Neutrophil (primary cell): ENCODE measurements around the gene BAHCC1.
A peak's percentile ranks its signal among the peaks of the same experiment; 100 is the strongest.

Experiments
- H3K27ac ChIP-seq: fragments of 200-600 bp; sonication (generic); 2 replicates; pipeline ENCODE4 v1.5.1; 2016; ENCODE audit warnings: mild to moderate bottlenecking, moderate library complexity
- H3K27me3 ChIP-seq: fragments of 200-600 bp; sonication (generic); 2 replicates; pipeline ENCODE4 v1.6.0; 2016; ENCODE audit warnings: mild to moderate bottlenecking
- H3K36me3 ChIP-seq: fragments of 200-600 bp; sonication (generic); 2 replicates; pipeline ENCODE4 v1.5.1; 2017
- H3K4me1 ChIP-seq, 2 experiments: fragments of 200-600 bp in 1 of 2; sonication (generic) in 1 of 2; 1 replicate in 1 of 2; 2 replicates in 1 of 2; pipeline versions ENCODE4 v1.5.1 to v1.6.1; 2013 to 2016; ENCODE audit warnings: low read depth in 1 of 2, low read length in 1 of 2, mild to moderate bottlenecking in 1 of 2, moderate library complexity in 1 of 2; ENCODE audit not compliant: control insufficient read depth in 1 of 2, insufficient read depth in 1 of 2
- H3K4me3 ChIP-seq, 2 experiments: fragments of 200-600 bp in 1 of 2; sonication (generic) in 1 of 2; 1 replicate in 1 of 2; 2 replicates in 1 of 2; pipeline ENCODE4 v1.5.1; 2013 to 2016; ENCODE audit warnings: low read depth in 1 of 2, low read length in 1 of 2, mild to moderate bottlenecking in 1 of 2, moderate library complexity in 1 of 2
- H3K9me3 ChIP-seq: fragments of 200-600 bp; sonication (generic); 2 replicates; pipeline ENCODE4 v1.5.1; 2016
- TF ChIP-seq, protein P1 (sequence below): fragments of 200-600 bp; sonication (generic); IDR thresholded peaks from 2 replicates; pipeline ENCODE4 v1.5.1; 2016; ENCODE audit warnings: antibody characterized with exemption

BAHCC1 gene

DNA sequence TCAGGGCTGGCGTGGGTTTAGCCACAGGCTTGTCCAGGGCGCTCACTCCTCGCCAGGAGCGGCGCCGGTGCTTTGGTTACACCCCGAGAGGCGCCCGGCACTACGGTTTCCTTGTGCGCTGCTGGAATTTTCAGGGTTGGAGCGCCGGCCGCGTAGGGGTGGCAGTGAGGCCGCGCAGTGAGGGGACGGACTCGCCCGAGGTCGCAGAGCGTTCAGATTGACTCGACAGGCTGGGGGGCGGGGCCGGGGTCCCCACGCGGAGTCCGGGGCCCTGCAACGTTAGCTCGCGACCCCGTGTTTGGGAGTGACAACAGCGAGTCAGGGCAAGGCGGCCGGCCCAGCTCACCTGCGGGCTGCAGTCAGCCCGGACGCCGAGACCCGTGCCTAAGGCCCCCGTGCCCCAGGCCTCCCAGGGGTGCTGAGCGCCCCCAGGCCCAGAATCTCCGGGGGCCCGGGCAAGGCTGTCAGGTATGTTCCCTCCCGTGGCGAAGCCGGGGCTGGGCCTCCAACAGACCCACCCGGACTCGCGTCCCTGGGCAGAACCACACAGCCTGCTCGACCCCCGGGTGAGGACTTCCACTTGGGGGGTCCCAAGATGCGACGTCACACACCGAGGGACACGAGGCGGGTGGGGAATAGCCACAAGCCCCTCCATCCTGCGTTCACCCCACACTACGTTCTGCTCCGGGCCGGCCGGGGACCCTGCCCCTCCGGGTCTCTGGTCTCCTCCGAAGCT lies 118.7 kb downstream of the BAHCC1 start:
- H3K9me3 ChIP-seq: no peaks in the 10 kb centered on the region
- peaks cover 36% of the 10 kb centered on the region for H3K36me3 ChIP-seq
- peak overlapping the region; percentile 95 for H3K27ac ChIP-seq
- TF ChIP-seq, protein P1, sequence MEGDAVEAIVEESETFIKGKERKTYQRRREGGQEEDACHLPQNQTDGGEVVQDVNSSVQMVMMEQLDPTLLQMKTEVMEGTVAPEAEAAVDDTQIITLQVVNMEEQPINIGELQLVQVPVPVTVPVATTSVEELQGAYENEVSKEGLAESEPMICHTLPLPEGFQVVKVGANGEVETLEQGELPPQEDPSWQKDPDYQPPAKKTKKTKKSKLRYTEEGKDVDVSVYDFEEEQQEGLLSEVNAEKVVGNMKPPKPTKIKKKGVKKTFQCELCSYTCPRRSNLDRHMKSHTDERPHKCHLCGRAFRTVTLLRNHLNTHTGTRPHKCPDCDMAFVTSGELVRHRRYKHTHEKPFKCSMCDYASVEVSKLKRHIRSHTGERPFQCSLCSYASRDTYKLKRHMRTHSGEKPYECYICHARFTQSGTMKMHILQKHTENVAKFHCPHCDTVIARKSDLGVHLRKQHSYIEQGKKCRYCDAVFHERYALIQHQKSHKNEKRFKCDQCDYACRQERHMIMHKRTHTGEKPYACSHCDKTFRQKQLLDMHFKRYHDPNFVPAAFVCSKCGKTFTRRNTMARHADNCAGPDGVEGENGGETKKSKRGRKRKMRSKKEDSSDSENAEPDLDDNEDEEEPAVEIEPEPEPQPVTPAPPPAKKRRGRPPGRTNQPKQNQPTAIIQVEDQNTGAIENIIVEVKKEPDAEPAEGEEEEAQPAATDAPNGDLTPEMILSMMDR: no peak
- peaks cover 70 to 81% of the 10 kb centered on the region in 2 experiments for H3K4me1 ChIP-seq
- H3K27me3 ChIP-seq: peaks cover 9% of the 10 kb centered on the region
- H3K4me3 ChIP-seq: peak overlapping the region; percentile 88 to 100

DNA sequence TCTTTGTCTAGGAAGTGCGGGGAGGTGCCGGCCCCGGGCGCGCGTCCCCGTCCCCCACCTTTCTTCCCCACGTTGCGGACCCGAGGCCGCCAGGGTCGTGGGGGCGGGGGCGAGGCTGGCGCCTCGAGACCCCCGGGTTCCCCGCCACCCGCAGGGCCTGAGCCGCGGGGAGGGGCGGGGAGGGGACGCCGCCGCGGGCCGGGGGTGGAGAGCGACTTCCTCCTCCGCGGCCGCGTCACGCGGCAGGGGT lies 119.2 kb downstream of the BAHCC1 start:
- peaks cover 70 to 81% of the 10 kb centered on the region in 2 experiments for H3K4me1 ChIP-seq
- peak overlapping the region; percentile 88 to 100 for H3K4me3 ChIP-seq
- H3K27me3 ChIP-seq: peaks cover 14% of the 10 kb centered on the region
- H3K27ac ChIP-seq: peak overlapping the region; percentile 95
- peaks cover 31% of the 10 kb centered on the region for H3K36me3 ChIP-seq
- TF ChIP-seq, protein P1: no peak
- H3K9me3 ChIP-seq: no peaks in the 10 kb centered on the region

DNA sequence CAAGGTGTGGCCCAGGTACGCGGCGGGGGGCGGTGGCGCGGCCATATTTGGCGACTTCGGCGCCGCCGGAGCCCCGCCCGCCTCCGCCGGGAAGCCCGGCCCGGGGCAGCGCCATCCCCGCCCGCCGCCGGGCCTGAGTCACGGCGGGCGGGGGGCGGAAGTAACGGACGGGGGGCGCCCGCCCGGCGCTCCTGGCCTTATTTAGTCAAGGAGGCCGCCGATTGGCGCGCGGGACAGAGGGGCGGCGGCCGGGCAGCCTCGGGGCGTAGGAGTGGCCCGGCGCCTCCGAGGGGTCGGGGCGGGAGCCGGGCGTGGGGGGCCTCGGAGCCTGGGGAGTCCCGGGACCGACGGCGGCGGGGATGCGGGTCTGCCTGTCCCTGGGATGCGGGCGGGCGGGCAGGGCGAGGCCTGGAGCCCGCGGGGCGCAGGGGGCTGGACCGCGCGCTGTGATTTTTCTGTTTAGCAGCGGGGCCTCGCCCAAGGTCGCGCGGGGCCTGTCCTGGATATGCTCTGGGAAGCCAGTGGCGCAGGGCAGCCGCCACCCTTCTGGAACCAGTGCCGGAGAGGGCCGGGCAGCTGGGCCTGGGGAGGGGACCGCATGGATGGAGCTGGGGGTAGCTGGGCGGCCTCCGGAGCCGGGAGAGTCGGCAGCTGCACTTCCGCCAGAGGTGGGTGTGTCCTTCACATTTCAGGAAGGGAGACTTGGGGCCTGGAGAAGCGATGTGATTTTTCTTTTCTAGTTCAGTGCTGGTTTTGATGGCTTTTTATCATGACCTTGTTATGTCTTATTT lies 119.7 kb downstream of the BAHCC1 start:
- Histone ChIP-seq H3K9me3 (no peaks in the 10 kb centered on the region), H3K4me3 (peak overlapping the region; percentile 88 to 100), H3K27ac (peak overlapping the region; percentile 95), H3K4me1 (peaks cover 70 to 80% of the 10 kb centered on the region in 2 experiments), H3K36me3 (peaks cover 26% of the 10 kb centered on the region), H3K27me3 (peaks cover 19% of the 10 kb centered on the region)
- TF ChIP-seq, protein P1: no peak

DNA sequence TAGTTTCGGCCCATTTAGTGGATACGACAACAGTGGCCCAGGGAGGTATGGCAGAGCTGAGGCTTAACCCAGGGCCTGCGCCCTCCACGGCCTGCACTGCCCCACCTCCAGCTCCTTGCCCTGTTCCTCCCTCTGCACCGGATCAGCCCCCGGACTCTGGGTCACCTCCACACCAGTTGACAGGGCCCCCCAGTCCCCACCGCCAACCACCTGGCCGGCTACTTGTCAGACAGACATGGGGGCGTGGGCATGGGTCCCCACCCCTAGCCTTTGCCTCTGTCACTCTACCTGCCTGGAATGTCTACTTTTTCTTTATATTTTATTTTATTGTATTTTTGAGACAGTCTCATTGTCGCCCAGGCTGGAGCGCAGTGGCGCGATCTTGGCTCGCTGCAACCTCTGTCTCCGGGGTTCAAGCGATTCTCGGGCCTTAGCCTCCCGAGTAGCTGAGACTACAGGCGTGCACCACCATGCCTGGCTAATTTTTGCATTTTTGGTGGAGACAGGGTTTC lies 120.3 kb downstream of the BAHCC1 start:
- Histone ChIP-seq H3K4me3 (peak overlapping the region; percentile 88 to 100), H3K36me3 (peaks cover 19% of the 10 kb centered on the region), H3K27me3 (peaks cover 26% of the 10 kb centered on the region), H3K9me3 (no peaks in the 10 kb centered on the region), H3K27ac (peak overlapping the region; percentile 95), H3K4me1 (peaks cover 64 to 73% of the 10 kb centered on the region in 2 experiments)
- TF ChIP-seq, protein P1: no peak
